Left lobe of liver (tissue), 2 donors: ENCODE results near the gene PIK3CB. TPM values are rescaled to one million over a fixed set of nuclear protein-coding genes. Genes with fewer than 3 reads are reported as not detected.
"Not testable (repeated sequence)": the region's sequence is repeated elsewhere in the genome, so short reads cannot be mapped to it uniquely, and the experiment has no call there.

ENCODE experiments used
- ATAC-seq: fragments of 200-7000 bp; cut with Tn5 transposase; one replicate; pipeline ENCODE4 v1.9.1; 2020; ENCODE audit warnings: mild to moderate bottlenecking, moderate library complexity
- DNase-seq: peaks from one replicate; pipeline ENCODE4 v3.0.0-alpha.2; 2020; ENCODE audit warnings: low spot score
- total RNA-seq: library from RNA; stranded (reverse); gene quantifications from one replicate; pipeline ENCODE4 v1.2.1, GENCODE V29; 2021
- donor health status: DM: no; HTN: no; CAD: no; lungs with moderate emphysema.
- donor health status: DM: no; HTN: yes; CAD: no.

Gene PIK3CB
- total RNA-seq, 1 donor from 2014 or later: 14.4 TPM

GRCh38 chr3:138768946-138769345, 65.8 kb downstream of the PIK3CB start:
- ATAC-seq (no peak), DNase-seq (no peak)

GRCh38 chr3:138768125-138768524, 66.6 kb downstream of the PIK3CB start:
- no peak for DNase-seq
- ATAC-seq: no peak

- DNase-seq (peak; percentile 54), ATAC-seq (peak; percentile 93)
These were observed 67.1 kb downstream of the PIK3CB start for GRCh38 chr3:138767498-138768104.

- ATAC-seq: no peak
- DNase-seq: no peak
These were observed 73.7 kb downstream of the PIK3CB start for GRCh38 chr3:138761002-138761401.

- DNase-seq (no peak), ATAC-seq (no peak)
These were observed 86.5 kb downstream of the PIK3CB start for GRCh38 chr3:138748190-138748589.

- DNase-seq (no peak), ATAC-seq (no peak)
These were observed 87.5 kb downstream of the PIK3CB start for GRCh38 chr3:138747225-138747624.

- no peak for DNase-seq
- no peak for ATAC-seq
These were observed 94.7 kb downstream of the PIK3CB start for GRCh38 chr3:138740072-138740471.

GRCh38 chr3:138732456-138732855, 102.3 kb downstream of the PIK3CB start:
- no peak for DNase-seq
- no peak for ATAC-seq

GRCh38 chr3:138726946-138727730, 107.6 kb downstream of the PIK3CB start:
- ATAC-seq (peak; percentile 76), DNase-seq (no peak)

GRCh38 chr3:138726042-138726441, 108.7 kb downstream of the PIK3CB start:
- peak; percentile 29 for ATAC-seq
- DNase-seq: not testable (repeated sequence)

- no peak for DNase-seq
- ATAC-seq: no peak
These were observed 109.6 kb downstream of the PIK3CB start for GRCh38 chr3:138725116-138725515.

- no peak for DNase-seq
- ATAC-seq: no peak
These were observed 110.3 kb downstream of the PIK3CB start for GRCh38 chr3:138724443-138724842.

GRCh38 chr3:138718849-138719248, 115.9 kb downstream of the PIK3CB start:
- ATAC-seq: no peak

GRCh38 chr3:138717348-138717747, 117.4 kb downstream of the PIK3CB start:
- ATAC-seq (no peak), DNase-seq (no peak)

More at GRCh38 chr3:138718849-138719248, 115.9 kb downstream of the PIK3CB start:
- DNase-seq: no peak

GRCh38 chr3:138712086-138712485, 122.6 kb downstream of the PIK3CB start:
- ATAC-seq (no peak), DNase-seq (no peak)

GRCh38 chr3:138705675-138706074, 129.1 kb downstream of the PIK3CB start:
- ATAC-seq: no peak
- no peak for DNase-seq

GRCh38 chr3:138696666-138697370, 137.9 kb downstream of the PIK3CB start:
- DNase-seq: no peak
- no peak for ATAC-seq

GRCh38 chr3:138694287-138695007, 140.3 kb downstream of the PIK3CB start:
- ATAC-seq: no peak
- DNase-seq: no peak

- no peak for DNase-seq
- no peak for ATAC-seq
These were observed 142.6 kb downstream of the PIK3CB start for GRCh38 chr3:138692152-138692551.

GRCh38 chr3:138691351-138691750, 143.4 kb downstream of the PIK3CB start:
- ATAC-seq: no peak
- DNase-seq: no peak

GRCh38 chr3:138690036-138690435, 144.7 kb downstream of the PIK3CB start:
- DNase-seq: no peak
- ATAC-seq: no peak
